Astrocyte (in vitro differentiated cells and primary cell): ENCODE measurements around the gene ETS1. TPM values are rescaled to one million over a fixed set of nuclear protein-coding genes. Genes with fewer than 3 reads are reported as not detected.

Source experiments
- DNase-seq: peaks from one replicate; pipeline ENCODE4 v3.0.0-alpha.2; 2010; ENCODE audit warnings: low read depth
- FAIRE-seq: peaks from 2 replicates; lab custom pipeline; 2011; peaks lifted over from hg19 to GRCh38; lab: Jason Lieb, UNC
- H2AFZ ChIP-seq: 2 replicates; pipeline ENCODE4 v1.6.0; 2012; ENCODE audit warnings: low read depth, low read length, inconsistent platforms
- H3K27ac ChIP-seq: 2 replicates; pipeline ENCODE4 v1.5.1; 2011; ENCODE audit warnings: low read depth, low read length, inconsistent platforms
- H3K27me3 ChIP-seq: 2 replicates; pipeline ENCODE4 v1.6.0; 2011; ENCODE audit warnings: low read length, inconsistent platforms; ENCODE audit not compliant: insufficient read depth
- H3K36me3 ChIP-seq: 2 replicates; pipeline ENCODE4 v1.5.1; 2011; ENCODE audit warnings: low read length, inconsistent platforms; ENCODE audit not compliant: insufficient read depth
- H3K4me1 ChIP-seq: 2 replicates; pipeline ENCODE4 v1.5.1; 2011; ENCODE audit warnings: low read length, inconsistent platforms; ENCODE audit not compliant: insufficient read depth
- H3K4me2 ChIP-seq: 2 replicates; pipeline ENCODE4 v1.6.0; 2012; ENCODE audit warnings: low read length, inconsistent platforms
- H3K4me3 ChIP-seq: 2 replicates; pipeline ENCODE4 v1.5.1; 2011; ENCODE audit warnings: low read depth, mild to moderate bottlenecking, low read length, inconsistent platforms; ENCODE audit not compliant: insufficient read depth
- H3K79me2 ChIP-seq: 2 replicates; pipeline ENCODE4 v1.6.0; 2012; ENCODE audit warnings: mild to moderate bottlenecking, low read length, inconsistent platforms; ENCODE audit not compliant: insufficient read depth
- H3K9ac ChIP-seq: 2 replicates; pipeline ENCODE4 v1.6.0; 2012; ENCODE audit warnings: mild to moderate bottlenecking, low read length, inconsistent platforms
- H3K9me3 ChIP-seq: 2 replicates; pipeline ENCODE4 v1.5.1; 2012; ENCODE audit warnings: low read depth, mild to moderate bottlenecking, low read length, inconsistent platforms; ENCODE audit not compliant: insufficient read depth
- H4K20me1 ChIP-seq: 2 replicates; pipeline ENCODE4 v1.6.0; 2012; ENCODE audit warnings: low read length, inconsistent platforms; ENCODE audit not compliant: insufficient read depth
- H3K27ac Mint-ChIP-seq: one replicate; pipeline ENCODE4 v1.8.0; 2021; ENCODE audit warnings: mild to moderate bottlenecking, mixed read lengths; ENCODE audit not compliant: unreplicated experiment
- H3K27me3 Mint-ChIP-seq: one replicate; pipeline ENCODE4 v1.8.0; 2021; ENCODE audit warnings: low read depth, mixed read lengths; ENCODE audit not compliant: unreplicated experiment
- H3K36me3 Mint-ChIP-seq: one replicate; pipeline ENCODE4 v1.8.0; 2021; ENCODE audit warnings: low read depth, mixed read lengths; ENCODE audit not compliant: unreplicated experiment
- H3K4me1 Mint-ChIP-seq: one replicate; pipeline ENCODE4 v1.8.0; 2021; ENCODE audit warnings: low read depth, mixed read lengths; ENCODE audit not compliant: unreplicated experiment
- H3K4me3 Mint-ChIP-seq: one replicate; pipeline ENCODE4 v1.8.0; 2021; ENCODE audit warnings: mild to moderate bottlenecking, moderate library complexity, mixed read lengths; ENCODE audit not compliant: unreplicated experiment
- H3K9me3 Mint-ChIP-seq: one replicate; pipeline ENCODE4 v1.8.0; 2021; ENCODE audit warnings: mild to moderate bottlenecking, mixed read lengths; ENCODE audit not compliant: unreplicated experiment
- CTCF ChIP-seq: IDR thresholded peaks from 2 replicates; pipeline ENCODE4 v1.5.1; 2011; ENCODE audit warnings: low read depth, mild to moderate bottlenecking, inconsistent platforms, low read length, moderate library complexity; ENCODE audit not compliant: insufficient read depth
- EZH2 ChIP-seq: IDR thresholded peaks from 2 replicates; pipeline ENCODE4 v1.6.1; 2012; ENCODE audit warnings: mild to moderate bottlenecking, low read length, inconsistent platforms; ENCODE audit not compliant: insufficient read depth
- total RNA-seq: library from RNA; stranded (reverse); gene quantifications from 2 replicates; pipeline ENCODE4 v1.2.1, GENCODE V29; 2021

Gene ETS1
- total RNA-seq, 1 donor from 2014 or later = 107 TPM

- no peak for FAIRE-seq
These were observed 21.5 kb upstream of the ETS1 start for GRCh38 chr11:128608746-128609407.

GRCh38 chr11:128607819-128608218 lies 20.5 kb upstream of the ETS1 start:
- Mint-ChIP-seq H3K9me3 (no peaks in the 10 kb centered on the region), H3K27ac (no peak overlapping the region), H3K36me3 (peaks cover 2% of the 10 kb centered on the region), H3K4me3 (no peak overlapping the region), H3K4me1 (peaks cover 12% of the 10 kb centered on the region), H3K27me3 (peaks cover 8% of the 10 kb centered on the region)
- Histone ChIP-seq H3K9ac (no peak overlapping the region), H2AFZ (no peak overlapping the region), H3K4me3 (no peak overlapping the region), H3K27ac (no peak overlapping the region), H3K36me3 (no peaks in the 10 kb centered on the region), H3K4me2 (no peak overlapping the region), H3K9me3 (no peaks in the 10 kb centered on the region), H3K27me3 (peaks cover 12% of the 10 kb centered on the region), H4K20me1 (no peaks in the 10 kb centered on the region), H3K79me2 (no peaks in the 10 kb centered on the region), H3K4me1 (no peaks in the 10 kb centered on the region)
- FAIRE-seq = no peak
- no peak for DNase-seq
- TF ChIP-seq CTCF = no peak

More at GRCh38 chr11:128608746-128609407, 21.5 kb upstream of the ETS1 start:
- TF ChIP-seq EZH2 (no peak), CTCF (no peak)
- peaks cover 2% of the 10 kb centered on the region for H3K36me3 Mint-ChIP-seq
- no peaks in the 10 kb centered on the region for H3K36me3 ChIP-seq
- H3K4me2 ChIP-seq = no peak overlapping the region
- H3K4me1 Mint-ChIP-seq = peaks cover 12% of the 10 kb centered on the region
- H3K27ac Mint-ChIP-seq = no peak overlapping the region
- H3K9ac ChIP-seq = no peak overlapping the region
- H3K27ac ChIP-seq = no peak overlapping the region
- H2AFZ ChIP-seq = no peak overlapping the region
- no peaks in the 10 kb centered on the region for H3K79me2 ChIP-seq
- H3K4me1 ChIP-seq = no peaks in the 10 kb centered on the region
- no peaks in the 10 kb centered on the region for H4K20me1 ChIP-seq
- DNase-seq = no peak
- no peaks in the 10 kb centered on the region for H3K9me3 ChIP-seq
- no peak overlapping the region for H3K4me3 Mint-ChIP-seq
- H3K4me3 ChIP-seq = no peak overlapping the region
- no peaks in the 10 kb centered on the region for H3K9me3 Mint-ChIP-seq
- peaks cover 12% of the 10 kb centered on the region for H3K27me3 ChIP-seq
- peaks cover 10% of the 10 kb centered on the region for H3K27me3 Mint-ChIP-seq

GRCh38 chr11:128604723-128605122 lies 17.4 kb upstream of the ETS1 start:
- no peak overlapping the region for H2AFZ ChIP-seq
- H3K9me3 ChIP-seq = no peaks in the 10 kb centered on the region
- TF ChIP-seq CTCF (no peak), EZH2 (no peak)
- H3K9ac ChIP-seq = no peak overlapping the region
- H3K36me3 ChIP-seq = no peaks in the 10 kb centered on the region
- FAIRE-seq = no peak
- peaks cover 6% of the 10 kb centered on the region for H3K27me3 ChIP-seq
- Mint-ChIP-seq H3K9me3 (no peaks in the 10 kb centered on the region), H3K4me3 (no peak overlapping the region), H3K36me3 (peaks cover 2% of the 10 kb centered on the region), H3K27ac (no peak overlapping the region), H3K4me1 (peaks cover 3% of the 10 kb centered on the region), H3K27me3 (peaks cover 2% of the 10 kb centered on the region)
- no peaks in the 10 kb centered on the region for H3K4me1 ChIP-seq
- H3K4me2 ChIP-seq = no peak overlapping the region
- DNase-seq = no peak
- H3K4me3 ChIP-seq = no peak overlapping the region
- no peaks in the 10 kb centered on the region for H4K20me1 ChIP-seq
- no peaks in the 10 kb centered on the region for H3K79me2 ChIP-seq
- H3K27ac ChIP-seq = no peak overlapping the region
